Measurements from ENCODE around the gene GNAT1.

DNA sequence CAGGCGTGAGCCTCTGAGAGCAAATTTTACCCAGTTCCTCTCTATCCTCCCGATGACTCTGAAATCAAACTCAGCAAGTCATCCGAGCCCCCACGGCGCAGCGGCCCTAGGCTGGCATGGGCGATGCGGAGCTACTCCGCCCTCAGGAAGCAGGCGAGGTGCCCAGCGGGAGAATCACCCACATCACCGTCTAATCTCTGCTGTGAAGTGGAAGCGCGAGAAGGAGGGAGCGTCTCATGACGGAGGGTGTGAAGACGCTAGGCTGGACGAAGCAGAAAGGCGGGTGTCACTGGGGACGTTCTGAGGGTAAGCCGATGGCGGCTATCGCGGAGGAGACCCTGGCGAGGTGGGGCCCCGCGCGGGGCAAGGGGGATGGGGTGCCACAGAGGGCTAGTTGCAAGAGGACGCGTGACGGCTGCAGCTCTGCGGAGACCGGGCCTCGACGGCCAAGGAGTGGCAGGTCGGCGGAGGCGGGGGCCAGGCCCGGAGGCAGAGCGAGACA lies 35.5 kb downstream of the GNAT1 start:
- TF ChIP-seq EZH2 (IDR thresholded peaks at IDR 0.05; ENCODE audit: insufficient read depth, poor library complexity, severe bottlenecking) (no peak), EZH2phosphoT487 (IDR thresholded peaks at IDR 0.05; ENCODE audit: insufficient read depth, low read depth) (no peak)
